ENCODE results near the gene DTX1.

The DTX1 gene

DNA sequence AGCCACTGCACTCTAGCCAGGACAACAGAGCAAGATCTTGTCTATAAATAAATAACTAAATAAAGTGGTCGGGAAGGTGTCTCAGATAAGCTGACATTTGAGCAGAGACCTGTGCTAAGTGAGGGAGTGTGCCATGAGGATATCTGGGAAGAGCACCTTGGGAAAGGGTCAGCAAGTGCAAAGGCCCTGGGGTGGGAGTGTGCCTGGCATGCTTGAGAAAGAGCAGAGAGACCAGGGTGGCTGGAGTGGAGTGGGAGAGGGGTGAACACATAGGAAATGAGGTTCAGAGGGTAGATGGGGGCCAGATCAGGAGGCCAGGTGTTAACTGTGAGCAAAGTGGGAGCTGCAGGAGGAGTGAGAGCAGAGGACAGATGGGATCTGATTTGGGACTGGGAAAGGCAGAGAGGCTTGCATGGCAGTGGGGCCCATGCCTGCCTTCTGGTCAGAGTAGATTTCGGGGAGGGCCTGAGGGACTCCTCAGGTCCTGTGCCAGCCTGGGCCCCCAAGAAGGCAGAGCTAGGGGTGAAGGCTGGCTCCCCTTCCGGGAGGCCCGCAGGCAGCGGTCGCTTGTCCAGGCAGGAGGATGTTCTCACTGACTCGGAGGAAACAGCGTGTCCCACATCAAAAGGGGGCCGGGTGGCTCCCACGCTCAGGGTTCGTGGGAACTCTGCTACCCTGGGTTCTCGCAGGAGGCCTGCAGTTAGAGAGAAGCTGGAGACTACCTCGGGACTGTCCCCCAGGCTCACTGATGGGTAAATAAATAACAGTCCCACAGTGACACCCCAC lies 32.6 kb downstream of the DTX1 start:
- Histone ChIP-seq H3K4me3 (no peak overlapping the region), H3K27ac (no peak overlapping the region)
- TF ChIP-seq, protein P1, sequence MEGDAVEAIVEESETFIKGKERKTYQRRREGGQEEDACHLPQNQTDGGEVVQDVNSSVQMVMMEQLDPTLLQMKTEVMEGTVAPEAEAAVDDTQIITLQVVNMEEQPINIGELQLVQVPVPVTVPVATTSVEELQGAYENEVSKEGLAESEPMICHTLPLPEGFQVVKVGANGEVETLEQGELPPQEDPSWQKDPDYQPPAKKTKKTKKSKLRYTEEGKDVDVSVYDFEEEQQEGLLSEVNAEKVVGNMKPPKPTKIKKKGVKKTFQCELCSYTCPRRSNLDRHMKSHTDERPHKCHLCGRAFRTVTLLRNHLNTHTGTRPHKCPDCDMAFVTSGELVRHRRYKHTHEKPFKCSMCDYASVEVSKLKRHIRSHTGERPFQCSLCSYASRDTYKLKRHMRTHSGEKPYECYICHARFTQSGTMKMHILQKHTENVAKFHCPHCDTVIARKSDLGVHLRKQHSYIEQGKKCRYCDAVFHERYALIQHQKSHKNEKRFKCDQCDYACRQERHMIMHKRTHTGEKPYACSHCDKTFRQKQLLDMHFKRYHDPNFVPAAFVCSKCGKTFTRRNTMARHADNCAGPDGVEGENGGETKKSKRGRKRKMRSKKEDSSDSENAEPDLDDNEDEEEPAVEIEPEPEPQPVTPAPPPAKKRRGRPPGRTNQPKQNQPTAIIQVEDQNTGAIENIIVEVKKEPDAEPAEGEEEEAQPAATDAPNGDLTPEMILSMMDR (IDR thresholded peaks at IDR 0.05), result no peak
- DNase-seq (ENCODE audit: low spot score), result no peak

DNA sequence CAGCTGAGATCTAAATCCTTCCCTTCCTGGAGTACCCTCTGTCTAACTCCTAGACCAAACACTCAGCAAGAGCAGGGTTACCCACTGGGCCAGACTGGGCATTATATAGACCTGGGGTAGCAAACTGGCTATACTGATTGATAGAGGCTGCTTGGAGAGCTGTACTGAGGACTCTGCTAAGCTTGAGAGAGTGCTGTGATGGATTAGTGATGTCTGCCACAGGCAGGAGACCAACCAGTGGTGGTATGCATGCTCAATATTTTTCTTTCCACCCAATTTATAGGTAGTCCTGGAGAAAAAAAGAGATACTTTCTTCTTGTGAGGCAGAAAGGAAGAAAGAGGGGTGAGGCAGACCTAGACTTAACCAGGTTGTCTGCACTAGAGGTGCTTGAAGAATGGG lies 33.3 kb downstream of the DTX1 start:
- TF ChIP-seq, protein P1 (IDR thresholded peaks at IDR 0.05), result no peak
- no peak overlapping the region for H3K4me3 ChIP-seq
- DNase-seq (ENCODE audit: low spot score), result no peak
- H3K27ac ChIP-seq, result no peak overlapping the region

DNA sequence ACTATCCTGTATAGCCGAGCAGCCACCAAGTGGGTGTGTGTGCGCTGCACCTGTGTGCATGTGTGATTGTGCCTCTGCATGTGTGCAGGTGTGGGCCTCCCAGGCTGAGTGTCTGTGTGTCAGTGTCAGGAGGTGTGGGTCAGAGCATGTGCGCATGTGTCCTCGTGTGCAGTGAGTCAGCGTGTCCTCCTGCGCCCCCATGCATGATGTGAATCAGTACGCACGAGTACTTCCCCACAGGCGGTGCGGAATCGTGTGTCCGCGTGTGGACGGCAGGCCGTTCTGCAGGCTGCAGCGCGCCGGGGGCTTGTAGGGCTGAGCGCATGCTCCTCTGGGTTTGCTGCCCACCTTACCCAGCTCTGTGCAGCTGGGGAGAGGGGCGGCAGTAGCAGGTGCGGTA lies 34.2 kb downstream of the DTX1 start:
- no peak for DNase-seq (ENCODE audit: low spot score)
- no peak overlapping the region for H3K27ac ChIP-seq
- TF ChIP-seq, protein P1 (IDR thresholded peaks at IDR 0.05), result no peak
- no peak overlapping the region for H3K4me3 ChIP-seq

DNA sequence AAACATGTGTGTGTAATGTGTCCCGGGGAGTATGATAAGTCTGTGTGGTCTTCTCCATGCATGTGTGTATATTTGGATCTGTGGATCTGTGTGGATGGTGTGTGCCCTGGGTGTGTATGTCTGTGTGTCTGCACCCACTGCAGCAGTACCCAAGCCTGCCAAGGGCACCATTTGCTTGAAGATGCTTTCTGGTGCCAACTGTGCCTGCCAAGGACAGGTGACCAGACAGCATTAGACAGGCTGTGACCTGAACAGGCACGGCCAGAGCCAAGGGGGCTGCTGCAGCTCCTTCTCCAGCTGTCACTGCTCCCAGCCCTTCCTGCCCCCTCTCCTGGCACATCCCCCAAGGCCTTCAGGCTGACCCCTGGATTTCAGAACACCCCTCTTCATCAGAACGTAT lies 35.0 kb downstream of the DTX1 start:
- no peak overlapping the region for H3K27ac ChIP-seq
- H3K4me3 ChIP-seq, result no peak overlapping the region
- TF ChIP-seq, protein P1 (IDR thresholded peaks at IDR 0.05), result no peak
- DNase-seq (ENCODE audit: low spot score), result no peak

DNA sequence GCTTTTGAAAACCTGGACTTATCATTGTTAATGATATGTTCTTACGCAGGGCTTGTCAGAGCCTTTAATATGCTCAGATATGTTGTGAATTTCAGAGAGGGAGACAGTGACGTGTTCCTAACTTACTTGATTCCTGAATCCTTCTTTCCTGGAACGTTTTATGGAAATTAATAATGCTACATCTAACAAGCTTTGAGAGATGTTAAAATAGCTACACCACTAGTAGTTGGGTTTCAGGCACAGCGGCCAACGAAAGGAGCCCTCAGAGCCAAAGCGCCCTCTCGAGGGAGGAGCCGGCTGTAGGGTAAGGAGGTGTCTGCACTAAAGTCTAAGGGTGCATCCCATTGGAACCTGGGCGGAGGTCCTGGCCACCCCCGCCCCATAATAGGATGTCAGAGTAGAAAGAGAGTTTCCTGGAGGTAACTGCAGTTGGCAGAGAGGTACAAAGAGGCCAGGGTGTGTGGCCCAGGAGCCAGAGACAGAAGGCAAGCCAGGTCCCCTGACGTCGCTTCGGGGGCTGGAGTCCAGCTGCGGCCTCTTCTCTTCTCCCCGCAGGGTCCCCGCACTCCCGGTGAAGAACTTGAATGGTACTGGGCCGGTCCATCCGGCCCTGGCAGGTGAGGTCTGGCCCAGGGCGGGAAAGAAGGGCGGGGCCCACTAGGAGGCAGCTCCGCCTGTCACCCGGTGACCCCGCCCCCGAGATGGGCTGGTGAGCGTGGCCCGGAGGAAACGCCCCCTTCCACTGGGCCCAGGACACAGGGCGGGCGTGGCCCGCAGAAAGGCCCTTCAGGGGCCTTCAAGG lies 36.3 kb downstream of the DTX1 start:
- TF ChIP-seq, protein P1 (IDR thresholded peaks at IDR 0.05), result no peak
- H3K4me3 ChIP-seq, result peak overlapping the region; percentile 26
- peak overlapping the region in 1 of 2 donors; percentile 1 for H3K27ac ChIP-seq
- no peak for DNase-seq (ENCODE audit: low spot score)

DNA sequence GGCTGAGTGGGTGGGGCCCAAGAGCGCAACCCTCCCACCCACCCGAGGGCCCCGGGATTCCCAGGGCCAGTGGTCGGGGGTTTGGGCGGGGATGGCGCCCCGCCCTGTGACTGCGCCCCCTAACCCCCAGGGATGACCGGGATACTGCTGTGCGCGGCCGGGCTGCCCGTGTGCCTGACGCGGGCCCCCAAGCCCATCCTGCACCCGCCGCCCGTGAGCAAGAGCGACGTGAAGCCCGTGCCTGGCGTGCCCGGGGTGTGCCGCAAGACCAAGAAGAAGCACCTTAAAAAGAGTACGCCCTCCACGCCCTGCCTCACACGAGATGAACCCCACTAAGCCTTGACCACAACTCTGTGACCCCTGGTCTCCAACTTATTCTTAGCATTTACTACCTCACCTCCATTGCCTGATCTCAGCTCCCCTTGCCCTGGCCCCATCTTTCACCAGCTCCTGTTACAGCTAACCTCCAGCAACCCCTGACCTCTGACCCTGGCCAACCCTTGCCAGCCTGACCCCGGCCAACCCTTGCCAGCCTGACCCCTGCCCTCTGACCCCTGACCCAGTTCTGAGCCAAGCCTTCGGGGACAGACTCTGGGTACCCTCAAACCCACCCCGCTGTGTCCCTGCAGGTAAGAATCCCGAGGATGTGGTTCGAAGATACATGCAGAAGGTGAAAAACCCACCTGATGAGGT lies 37.0 kb downstream of the DTX1 start:
- TF ChIP-seq, protein P1 (IDR thresholded peaks at IDR 0.05), result no peak
- Histone ChIP-seq H3K27ac (peak overlapping the region in 1 of 2 donors; percentile 1), H3K4me3 (peak overlapping the region; percentile 26)
- DNase-seq (ENCODE audit: low spot score), result no peak

Measured in coronary artery (tissue), 2 donors.